ENCODE data around the gene TSC2. TPM values are rescaled to one million over a fixed set of nuclear protein-coding genes. Genes with fewer than 3 reads are reported as not detected.

TSC2 gene
- total and polyA plus RNA-seq, 10 donors = 20.7 to 185 (median 93.8) TPM

DNA sequence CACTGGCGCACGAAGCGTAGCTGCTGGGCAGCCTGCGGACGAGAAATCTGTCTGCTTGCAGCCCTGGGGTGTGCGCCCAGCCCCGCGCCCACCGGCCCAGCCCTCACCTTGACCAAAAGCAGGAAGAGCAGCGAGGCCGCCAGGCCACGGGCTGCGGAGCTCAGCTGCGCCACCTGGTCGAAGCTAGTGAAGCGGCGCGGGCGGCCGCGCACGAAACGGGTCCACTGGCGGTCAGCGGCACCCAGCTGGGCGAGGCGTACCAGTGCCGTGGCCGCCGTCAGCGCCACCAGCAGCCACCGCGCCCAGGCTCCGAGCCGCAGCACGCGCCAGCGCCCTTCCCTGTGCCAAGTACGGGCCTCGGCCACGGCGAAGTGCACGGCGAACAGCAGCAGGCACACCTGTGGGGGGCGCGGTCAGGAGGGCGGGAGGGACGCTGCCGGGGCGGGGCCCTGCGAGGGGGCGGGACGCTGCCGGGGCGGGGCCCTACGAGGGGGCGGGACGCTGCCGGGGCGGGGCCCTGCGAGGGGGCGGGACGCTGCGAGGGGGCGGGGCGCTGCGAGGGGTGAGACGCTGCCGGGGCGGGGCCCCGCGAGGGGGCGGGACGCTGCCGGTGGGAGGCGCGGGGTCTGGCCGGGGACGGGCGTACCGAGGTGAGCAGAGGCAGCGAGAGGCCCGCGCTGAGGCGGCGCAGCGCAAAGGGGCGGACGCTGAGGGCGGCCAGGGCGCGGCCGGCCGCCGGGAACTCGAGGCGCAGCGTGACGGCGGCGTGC, 43.2 kb downstream of the TSC2 start:
- intact Hi-C loops (cut with DNase I; ENCODE audit: low total_unique reads) = no loop called here
- Histone ChIP-seq H3K4me1 (peaks cover 0 to 42% (median 18%) of the 10 kb centered on the region in 6 donors), H3K9me3 (no peaks in the 10 kb centered on the region), H3K27ac (peak overlapping the region in 6 of 8 donors; percentile 0 to 75 (median 66)), H3K36me3 (peaks cover 0 to 97% (median 81%) of the 10 kb centered on the region in 6 donors), H3K4me3 (peak overlapping the region in 3 of 8 donors; percentile 15 to 49 (median 33)), H3K27me3 (replicated peaks in 1 of 7) (no peaks in the 10 kb centered on the region)
- TF ChIP-seq POLR2AphosphoS5 (IDR thresholded peaks at IDR 0.05) (peak; percentile 16 to 69 (median 47)), POLR2A (IDR thresholded peaks at IDR 0.05) (no peak)
- TF ChIP-seq, protein P1, sequence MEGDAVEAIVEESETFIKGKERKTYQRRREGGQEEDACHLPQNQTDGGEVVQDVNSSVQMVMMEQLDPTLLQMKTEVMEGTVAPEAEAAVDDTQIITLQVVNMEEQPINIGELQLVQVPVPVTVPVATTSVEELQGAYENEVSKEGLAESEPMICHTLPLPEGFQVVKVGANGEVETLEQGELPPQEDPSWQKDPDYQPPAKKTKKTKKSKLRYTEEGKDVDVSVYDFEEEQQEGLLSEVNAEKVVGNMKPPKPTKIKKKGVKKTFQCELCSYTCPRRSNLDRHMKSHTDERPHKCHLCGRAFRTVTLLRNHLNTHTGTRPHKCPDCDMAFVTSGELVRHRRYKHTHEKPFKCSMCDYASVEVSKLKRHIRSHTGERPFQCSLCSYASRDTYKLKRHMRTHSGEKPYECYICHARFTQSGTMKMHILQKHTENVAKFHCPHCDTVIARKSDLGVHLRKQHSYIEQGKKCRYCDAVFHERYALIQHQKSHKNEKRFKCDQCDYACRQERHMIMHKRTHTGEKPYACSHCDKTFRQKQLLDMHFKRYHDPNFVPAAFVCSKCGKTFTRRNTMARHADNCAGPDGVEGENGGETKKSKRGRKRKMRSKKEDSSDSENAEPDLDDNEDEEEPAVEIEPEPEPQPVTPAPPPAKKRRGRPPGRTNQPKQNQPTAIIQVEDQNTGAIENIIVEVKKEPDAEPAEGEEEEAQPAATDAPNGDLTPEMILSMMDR (IDR thresholded peaks at IDR 0.05 in 8 of 11, conservative IDR thresholded peaks at IDR 0.05 in 3 of 11) = peak in 6 of 11 experiments; percentile 18 to 33 (median 22)
- 58 to 87% (median 71%) methylated on average over 49 to 101 of the region's 101 CpGs for WGBS, 5 donors
- DNase-seq = no peak

DNA sequence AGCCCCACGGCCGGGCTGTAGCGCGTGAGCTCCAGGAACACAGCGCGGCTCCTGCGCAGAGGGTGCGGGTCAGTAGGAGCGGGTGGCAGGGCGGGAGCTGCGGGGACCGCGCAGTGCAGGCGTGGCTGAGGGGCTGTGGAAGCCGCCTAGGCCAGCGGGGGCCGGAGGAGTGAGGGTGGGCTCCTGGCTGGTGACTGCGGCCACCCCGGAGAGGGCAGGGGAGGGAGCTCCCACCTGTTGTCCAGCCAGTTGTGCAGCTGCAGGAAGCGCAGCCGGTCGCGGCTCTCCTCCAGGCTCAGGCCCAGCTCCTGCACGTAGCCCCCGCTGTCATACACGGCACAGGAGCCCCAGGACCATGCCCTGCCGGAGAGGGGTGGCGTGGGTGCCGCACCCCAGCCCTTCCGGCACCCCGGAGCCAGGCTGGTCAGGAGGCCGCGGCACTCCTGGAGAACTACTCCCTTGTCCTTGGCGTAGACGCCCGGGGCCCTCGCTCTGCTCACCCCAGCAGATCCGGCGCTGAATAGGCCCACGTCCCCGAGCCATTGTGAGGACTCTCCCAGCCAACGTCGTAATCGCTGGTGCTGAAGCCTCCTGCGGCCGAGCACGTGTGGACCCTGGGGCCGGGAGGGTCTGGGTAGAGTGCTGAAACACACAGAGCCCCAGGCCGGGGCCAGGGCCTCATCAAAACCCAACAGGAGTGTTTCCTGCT, 43.9 kb downstream of the TSC2 start:
- peak overlapping the region in 3 of 8 donors; percentile 15 to 49 (median 33) for H3K4me3 ChIP-seq
- no peaks in the 10 kb centered on the region for H3K27me3 ChIP-seq (replicated peaks in 1 of 7)
- no peaks in the 10 kb centered on the region for H3K9me3 ChIP-seq
- H3K36me3 ChIP-seq = peaks cover 0 to 97% (median 76%) of the 10 kb centered on the region in 6 donors
- TF ChIP-seq POLR2AphosphoS5 (IDR thresholded peaks at IDR 0.05) (no peak), POLR2A (IDR thresholded peaks at IDR 0.05) (no peak)
- TF ChIP-seq, protein P1 (IDR thresholded peaks at IDR 0.05 in 8 of 11, conservative IDR thresholded peaks at IDR 0.05 in 3 of 11) = no peak
- 71 to 97% (median 81%) methylated on average over 18 to 49 of the region's 49 CpGs for WGBS, 5 donors
- DNase-seq = no peak
- H3K4me1 ChIP-seq = peaks cover 0 to 37% (median 18%) of the 10 kb centered on the region in 6 donors
- intact Hi-C loops (cut with DNase I; ENCODE audit: low total_unique reads) = no loop called here
- H3K27ac ChIP-seq = peak overlapping the region in 5 of 8 donors; percentile 55 to 69 (median 63)

DNA sequence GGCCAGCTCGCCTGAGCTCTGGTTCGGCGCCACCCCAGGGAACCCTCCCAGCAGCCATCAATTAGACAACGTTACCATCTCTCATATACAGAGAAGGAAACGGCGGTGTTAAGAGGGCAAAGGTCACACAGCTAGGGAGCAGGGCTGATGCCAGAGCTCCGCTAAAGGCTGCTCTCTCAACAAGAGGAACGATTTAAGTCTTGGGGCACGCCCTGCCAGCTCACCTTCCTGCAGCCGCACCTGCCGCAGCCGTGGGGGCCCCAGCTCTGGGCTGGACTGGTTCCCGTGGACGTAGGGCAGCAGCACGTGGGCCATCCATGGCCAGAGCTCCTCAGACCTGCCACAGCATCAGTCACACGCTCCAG, 44.5 kb downstream of the TSC2 start:
- Histone ChIP-seq H3K4me1 (peaks cover 0 to 32% (median 18%) of the 10 kb centered on the region in 6 donors), H3K36me3 (peaks cover 0 to 97% (median 76%) of the 10 kb centered on the region in 6 donors), H3K9me3 (no peaks in the 10 kb centered on the region), H3K27ac (no peak overlapping the region), H3K4me3 (no peak overlapping the region), H3K27me3 (replicated peaks in 1 of 7) (no peaks in the 10 kb centered on the region)
- intact Hi-C loops (cut with DNase I; ENCODE audit: low total_unique reads) = no loop called here
- DNase-seq = no peak
- no peak for TF ChIP-seq POLR2A (IDR thresholded peaks at IDR 0.05)
- TF ChIP-seq, protein P1 (IDR thresholded peaks at IDR 0.05 in 8 of 11, conservative IDR thresholded peaks at IDR 0.05 in 3 of 11) = no peak
- TF ChIP-seq POLR2AphosphoS5 (IDR thresholded peaks at IDR 0.05) = no peak
- WGBS, 5 donors = 78 to 88% (median 87%) methylated on average over 9 to 16 of the region's 16 CpGs

DNA sequence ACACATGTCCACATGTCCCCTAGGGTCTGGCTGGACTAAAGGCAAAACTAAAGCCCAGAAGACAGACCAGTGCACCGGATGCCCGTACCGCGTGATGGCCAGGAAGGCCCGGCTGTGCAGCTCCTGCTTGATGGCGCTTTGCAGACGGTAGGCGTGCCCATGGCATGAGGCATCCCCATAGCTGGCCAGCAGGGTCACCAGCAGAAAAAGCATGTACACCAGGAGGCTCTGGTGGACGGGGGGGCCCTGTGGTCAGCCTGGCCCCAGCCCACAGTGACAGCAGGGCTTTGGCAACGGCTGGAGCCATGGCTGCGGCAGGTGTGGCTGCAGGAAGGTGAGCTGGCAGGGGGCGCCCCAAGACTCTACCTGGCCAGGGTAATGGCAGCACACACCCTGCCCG, 45.1 kb downstream of the TSC2 start:
- DNase-seq = no peak
- Histone ChIP-seq H3K27me3 (replicated peaks in 1 of 7) (no peaks in the 10 kb centered on the region), H3K27ac (no peak overlapping the region), H3K4me3 (no peak overlapping the region), H3K36me3 (peaks cover 0 to 97% (median 74%) of the 10 kb centered on the region in 6 donors), H3K9me3 (no peaks in the 10 kb centered on the region), H3K4me1 (peaks cover 0 to 32% (median 18%) of the 10 kb centered on the region in 6 donors)
- TF ChIP-seq POLR2A (IDR thresholded peaks at IDR 0.05) = no peak
- TF ChIP-seq, protein P1 (IDR thresholded peaks at IDR 0.05 in 8 of 11, conservative IDR thresholded peaks at IDR 0.05 in 3 of 11) = no peak
- TF ChIP-seq POLR2AphosphoS5 (IDR thresholded peaks at IDR 0.05) = peak in 1 of 3 donors; percentile 1
- 93 to 98% (median 95%) methylated on average over 8 to 13 of the region's 13 CpGs for WGBS, 5 donors
- intact Hi-C loops (cut with DNase I; ENCODE audit: low total_unique reads) = no loop called here

All from spleen (tissue), 11 donors.